ENCODE data around the gene MAPK12.
A peak's percentile ranks its signal among the peaks of the same experiment; 100 is the strongest.

Gene MAPK12

GRCh38 chr22:50256258-50256862 lies 5.1 kb downstream of the MAPK12 start:
- DNase-seq (ENCODE audit: insufficient read length, low spot score) (no peak), FAIRE-seq (no peak)
- TF ChIP-seq SPI1 (IDR thresholded peaks at IDR 0.05; ENCODE audit: low read depth, low read length) (no peak), TAF1 (IDR thresholded peaks at IDR 0.05; ENCODE audit: low read depth, low read length) (no peak), PAX5 (IDR thresholded peaks at IDR 0.05; ENCODE audit: insufficient read depth, low read length, severe bottlenecking) (no peak), POU2F2 (IDR thresholded peaks at IDR 0.05; ENCODE audit: low read depth, low read length) (no peak), POLR2AphosphoS5 (IDR thresholded peaks at IDR 0.05; ENCODE audit: low read depth, low read length) (no peak), POLR2A (IDR thresholded peaks at IDR 0.05; ENCODE audit: low read depth, low read length) (no peak)

- no peak for TF ChIP-seq POLR2AphosphoS5 (IDR thresholded peaks at IDR 0.05; ENCODE audit: low read depth, low read length)
- TF ChIP-seq POLR2A (IDR thresholded peaks at IDR 0.05; ENCODE audit: low read depth, low read length), result no peak
- no peak for TF ChIP-seq POU2F2 (IDR thresholded peaks at IDR 0.05; ENCODE audit: low read depth, low read length)
- TF ChIP-seq TAF1 (IDR thresholded peaks at IDR 0.05; ENCODE audit: low read depth, low read length), result no peak
- TF ChIP-seq SPI1 (IDR thresholded peaks at IDR 0.05; ENCODE audit: low read depth, low read length), result no peak
- TF ChIP-seq PAX5 (IDR thresholded peaks at IDR 0.05; ENCODE audit: insufficient read depth, low read length, severe bottlenecking), result no peak
- FAIRE-seq, result no peak
- DNase-seq (ENCODE audit: insufficient read length, low spot score), result no peak
Observed at GRCh38 chr22:50255607-50256006, 5.9 kb downstream of the MAPK12 start.

- TF ChIP-seq SPI1 (IDR thresholded peaks at IDR 0.05; ENCODE audit: low read depth, low read length), result no peak
- no peak for TF ChIP-seq POU2F2 (IDR thresholded peaks at IDR 0.05; ENCODE audit: low read depth, low read length)
- no peak for TF ChIP-seq PAX5 (IDR thresholded peaks at IDR 0.05; ENCODE audit: insufficient read depth, low read length, severe bottlenecking)
- TF ChIP-seq POLR2AphosphoS5 (IDR thresholded peaks at IDR 0.05; ENCODE audit: low read depth, low read length), result no peak
- no peak for TF ChIP-seq POLR2A (IDR thresholded peaks at IDR 0.05; ENCODE audit: low read depth, low read length)
- no peak for TF ChIP-seq TAF1 (IDR thresholded peaks at IDR 0.05; ENCODE audit: low read depth, low read length)
- no peak for DNase-seq (ENCODE audit: insufficient read length, low spot score)
- FAIRE-seq, result no peak
Observed at GRCh38 chr22:50255099-50255498, 6.4 kb downstream of the MAPK12 start.

GRCh38 chr22:50253941-50254340 lies 7.5 kb downstream of the MAPK12 start:
- TF ChIP-seq POU2F2 (IDR thresholded peaks at IDR 0.05; ENCODE audit: low read depth, low read length) (no peak), TAF1 (IDR thresholded peaks at IDR 0.05; ENCODE audit: low read depth, low read length) (no peak), POLR2AphosphoS5 (IDR thresholded peaks at IDR 0.05; ENCODE audit: low read depth, low read length) (no peak), SPI1 (IDR thresholded peaks at IDR 0.05; ENCODE audit: low read depth, low read length) (no peak), POLR2A (IDR thresholded peaks at IDR 0.05; ENCODE audit: low read depth, low read length) (no peak), PAX5 (IDR thresholded peaks at IDR 0.05; ENCODE audit: insufficient read depth, low read length, severe bottlenecking) (no peak)
- DNase-seq (ENCODE audit: insufficient read length, low spot score) (no peak), FAIRE-seq (no peak)

GRCh38 chr22:50253046-50253915 lies 8.2 kb downstream of the MAPK12 start:
- no peak for FAIRE-seq
- TF ChIP-seq SPI1 (IDR thresholded peaks at IDR 0.05; ENCODE audit: low read depth, low read length) (no peak), TAF1 (IDR thresholded peaks at IDR 0.05; ENCODE audit: low read depth, low read length) (no peak), POLR2AphosphoS5 (IDR thresholded peaks at IDR 0.05; ENCODE audit: low read depth, low read length) (no peak), POU2F2 (IDR thresholded peaks at IDR 0.05; ENCODE audit: low read depth, low read length) (no peak), POLR2A (IDR thresholded peaks at IDR 0.05; ENCODE audit: low read depth, low read length) (no peak), PAX5 (IDR thresholded peaks at IDR 0.05; ENCODE audit: insufficient read depth, low read length, severe bottlenecking) (no peak)
- DNase-seq (ENCODE audit: insufficient read length, low spot score), result no peak

- FAIRE-seq (peak; percentile 73), DNase-seq (ENCODE audit: insufficient read length, low spot score) (peak; percentile 68)
- TF ChIP-seq POLR2A (IDR thresholded peaks at IDR 0.05; ENCODE audit: low read depth, low read length), result no peak
- no peak for TF ChIP-seq TAF1 (IDR thresholded peaks at IDR 0.05; ENCODE audit: low read depth, low read length)
- TF ChIP-seq POU2F2 (IDR thresholded peaks at IDR 0.05; ENCODE audit: low read depth, low read length), result no peak
- TF ChIP-seq PAX5 (IDR thresholded peaks at IDR 0.05; ENCODE audit: insufficient read depth, low read length, severe bottlenecking), result no peak
- TF ChIP-seq SPI1 (IDR thresholded peaks at IDR 0.05; ENCODE audit: low read depth, low read length), result no peak
- TF ChIP-seq POLR2AphosphoS5 (IDR thresholded peaks at IDR 0.05; ENCODE audit: low read depth, low read length), result no peak
Observed at GRCh38 chr22:50252082-50253045, 9.1 kb downstream of the MAPK12 start.

- TF ChIP-seq POLR2A (IDR thresholded peaks at IDR 0.05; ENCODE audit: low read depth, low read length) (no peak), TAF1 (IDR thresholded peaks at IDR 0.05; ENCODE audit: low read depth, low read length) (no peak), POU2F2 (IDR thresholded peaks at IDR 0.05; ENCODE audit: low read depth, low read length) (no peak), SPI1 (IDR thresholded peaks at IDR 0.05; ENCODE audit: low read depth, low read length) (no peak), PAX5 (IDR thresholded peaks at IDR 0.05; ENCODE audit: insufficient read depth, low read length, severe bottlenecking) (no peak), POLR2AphosphoS5 (IDR thresholded peaks at IDR 0.05; ENCODE audit: low read depth, low read length) (no peak)
- peak; percentile 60 for FAIRE-seq
- no peak for DNase-seq (ENCODE audit: insufficient read length, low spot score)
Observed at GRCh38 chr22:50251477-50252081, 9.9 kb downstream of the MAPK12 start.
